ENCODE results near the gene SNRNP70.

The SNRNP70 gene

GRCh38 chr19:49064768-49065611 is 20.3 kb upstream of the SNRNP70 start, which contains the start of gene NTF4:
TSS of gene NTF4 (minus strand) at chr19:49064818. CDS start at chr19:49061997, 2,821 bp downstream.
- DNase-seq (ENCODE audit: low spot score), result peak; percentile 47

- no peak for DNase-seq (ENCODE audit: low spot score)
Observed at GRCh38 chr19:49065905-49066512, 19.2 kb upstream of the SNRNP70 start.

- no peak for DNase-seq (ENCODE audit: low spot score)
Observed at GRCh38 chr19:49067554-49067953, 17.7 kb upstream of the SNRNP70 start.

- no peak for DNase-seq (ENCODE audit: low spot score)
Observed at GRCh38 chr19:49069026-49069425, 16.2 kb upstream of the SNRNP70 start.

- no peak for DNase-seq (ENCODE audit: low spot score)
Observed at GRCh38 chr19:49070416-49070815, 14.8 kb upstream of the SNRNP70 start.

GRCh38 chr19:49071860-49072547 is 13.2 kb upstream of the SNRNP70 start:
- DNase-seq (ENCODE audit: low spot score), result no peak

GRCh38 chr19:49073514-49074378 is 11.5 kb upstream of the SNRNP70 start:
- peak; percentile 76 for DNase-seq (ENCODE audit: low spot score)

- DNase-seq (ENCODE audit: low spot score), result peak; percentile 62
Observed at GRCh38 chr19:49074869-49075268, 10.4 kb upstream of the SNRNP70 start.

GRCh38 chr19:49080392-49080791 is 4.9 kb upstream of the SNRNP70 start:
- no peak for DNase-seq (ENCODE audit: low spot score)

GRCh38 chr19:49081273-49081672 is 4.0 kb upstream of the SNRNP70 start:
- no peak for DNase-seq (ENCODE audit: low spot score)

GRCh38 chr19:49084206-49085019 is 838 bp upstream of the SNRNP70 start:
- no peak for DNase-seq (ENCODE audit: low spot score)

- no peak for DNase-seq (ENCODE audit: low spot score)
Observed at GRCh38 chr19:49085868-49086232, 599 bp downstream of the SNRNP70 start.

GRCh38 chr19:49086296-49086695 is 1.0 kb downstream of the SNRNP70 start:
- no peak for DNase-seq (ENCODE audit: low spot score)

- DNase-seq (ENCODE audit: low spot score), result no peak
Observed at GRCh38 chr19:49091391-49092038, 6.3 kb downstream of the SNRNP70 start.

- no peak for DNase-seq (ENCODE audit: low spot score)
Observed at GRCh38 chr19:49092686-49093085, 7.4 kb downstream of the SNRNP70 start.

- no peak for DNase-seq (ENCODE audit: low spot score)
Observed at GRCh38 chr19:49094505-49095482, 9.5 kb downstream of the SNRNP70 start.

- DNase-seq (ENCODE audit: low spot score), result peak; percentile 79
Observed at GRCh38 chr19:49097453-49098288, 12.4 kb downstream of the SNRNP70 start.

GRCh38 chr19:49098795-49099194 is 13.5 kb downstream of the SNRNP70 start:
- DNase-seq (ENCODE audit: low spot score), result no peak

Measured in SW480 (cell line).